Stimulated activated CD4-positive, alpha-beta T cell treated with anti-CD3 and anti-CD28 coated beads, Interleukin-1b, Interleukin-23, amount 100 ng/mL, for 1 hour (primary cell): ENCODE data around the gene GNB4.

Experiments
- DNase-seq, 2 donors: peaks; one replicate each; pipeline ENCODE4 v3.0.0-alpha.2; 2020; ENCODE audit warnings: low read depth in 2 of 2

The GNB4 gene

GRCh38 chr3:179451265-179452175, at the start of gene GNB4:
Gene GNB4 (minus strand): TSS chr3:179451470. CDS start chr3:179426200, 25,270 bp downstream.
- no peak for DNase-seq

GRCh38 chr3:179495483-179495882, 44.2 kb upstream of the GNB4 start:
- no peak for DNase-seq

GRCh38 chr3:179493260-179493659, 42.0 kb upstream of the GNB4 start:
- DNase-seq = no peak

GRCh38 chr3:179488213-179488612, 36.9 kb upstream of the GNB4 start:
- no peak for DNase-seq

GRCh38 chr3:179486806-179487205, 35.5 kb upstream of the GNB4 start:
- DNase-seq = no peak

GRCh38 chr3:179482857-179483256, 31.6 kb upstream of the GNB4 start:
- no peak for DNase-seq

- no peak for DNase-seq
These were observed 24.9 kb upstream of the GNB4 start for GRCh38 chr3:179476215-179476614.

GRCh38 chr3:179474480-179474879, 23.2 kb upstream of the GNB4 start:
- no peak for DNase-seq

GRCh38 chr3:179473565-179473964, 22.3 kb upstream of the GNB4 start:
- no peak for DNase-seq

- no peak for DNase-seq
These were observed 13.2 kb upstream of the GNB4 start for GRCh38 chr3:179464323-179465092.

- DNase-seq = no peak
These were observed 12.0 kb upstream of the GNB4 start for GRCh38 chr3:179463319-179463718.

- DNase-seq = no peak
These were observed 9.0 kb upstream of the GNB4 start for GRCh38 chr3:179460260-179460659.

- no peak for DNase-seq
These were observed 4.7 kb upstream of the GNB4 start for GRCh38 chr3:179455954-179456353.

GRCh38 chr3:179454887-179455286, 3.6 kb upstream of the GNB4 start:
- DNase-seq = no peak

GRCh38 chr3:179453967-179454366, 2.7 kb upstream of the GNB4 start:
- no peak for DNase-seq

- DNase-seq = no peak
These were observed 1.6 kb upstream of the GNB4 start for GRCh38 chr3:179452872-179453271.

- DNase-seq = no peak
These were observed 900 bp upstream of the GNB4 start for GRCh38 chr3:179452176-179452564.

GRCh38 chr3:179450901-179451264, 387 bp downstream of the GNB4 start:
- DNase-seq = no peak

- no peak for DNase-seq
These were observed 989 bp downstream of the GNB4 start for GRCh38 chr3:179450261-179450701.

GRCh38 chr3:179449636-179450035, 1.6 kb downstream of the GNB4 start:
- DNase-seq = no peak

- no peak for DNase-seq
These were observed 4.0 kb downstream of the GNB4 start for GRCh38 chr3:179447251-179447650.

- no peak for DNase-seq
These were observed 4.8 kb downstream of the GNB4 start for GRCh38 chr3:179446501-179446900.

GRCh38 chr3:179438841-179439240, 12.4 kb downstream of the GNB4 start:
- DNase-seq = no peak
